PC-3 (cell line): ENCODE measurements around the gene SEC16A. TPM values are rescaled to one million over a fixed set of nuclear protein-coding genes. Genes with fewer than 3 reads are reported as not detected.

Experiments used
- ATAC-seq: fragments of 200-7000 bp; cut with Tn5 transposase; 2 replicates; pipeline ENCODE4 v1.9.1; 2020; ENCODE audit warnings: mild to moderate bottlenecking, moderate library complexity
- BruUV-seq: library from RNA; stranded (reverse); fragments of 400-500 nt; replicated peaks from 2 replicates; lab custom pipeline; 2021; lab: Mats Ljungman, UMichigan
- CTCF ChIA-PET: fragments of 300-600 bp; sonication (Branson Sonifier 250); formaldehyde crosslinking; loops from one replicate; lab custom pipeline; 2022; ENCODE audit warnings: antibody characterized with exemption; lab: Charles Lee
- POLR2A ChIA-PET: fragments of 300-600 bp; sonication (Branson Sonifier 250); formaldehyde crosslinking; loops from one replicate; lab custom pipeline; 2022; ENCODE audit warnings: antibody characterized with exemption; ENCODE audit not compliant: unreplicated experiment; lab: Charles Lee
- DNase-seq: peaks from one replicate; pipeline ENCODE4 v3.0.0-alpha.2; 2015
- H2AFZ ChIP-seq: fragments of 300-600 bp; sonication (generic); 2 replicates; pipeline ENCODE4 v1.6.0; 2016; ENCODE audit warnings: antibody characterized with exemption, low read length
- H3F3A ChIP-seq: fragments of 300-600 bp; sonication (generic); one replicate; pipeline ENCODE4 v1.6.0; 2017; ENCODE audit warnings: antibody characterized with exemption, low read length, control low read depth, mild to moderate bottlenecking; ENCODE audit not compliant: unreplicated experiment
- H3K27ac ChIP-seq: fragments of 300-600 bp; sonication (generic); 2 replicates; pipeline ENCODE4 v1.5.1; 2016; ENCODE audit warnings: mild to moderate bottlenecking, low read length
- H3K27me3 ChIP-seq: fragments of 300-600 bp; sonication (generic); 2 replicates; pipeline ENCODE4 v1.6.1; 2016; ENCODE audit warnings: low read length, mixed read lengths
- H3K36me3 ChIP-seq: fragments of 300-600 bp; sonication (generic); 2 replicates; pipeline ENCODE4 v1.6.1; 2016; ENCODE audit warnings: low read depth, mixed run types, low read length, mixed read lengths
- H3K4me1 ChIP-seq: fragments of 300-600 bp; sonication (generic); 2 replicates; pipeline ENCODE4 v1.5.1; 2016; ENCODE audit warnings: low read length; ENCODE audit not compliant: insufficient read depth
- H3K4me2 ChIP-seq: fragments of 300-600 bp; sonication (generic); 2 replicates; pipeline ENCODE4 v1.6.0; 2016; ENCODE audit warnings: low read length
- H3K4me3 ChIP-seq: fragments of 300-600 bp; sonication (generic); 2 replicates; pipeline ENCODE4 v1.5.1; 2016; ENCODE audit warnings: mild to moderate bottlenecking, low read length, mixed read lengths
- H3K79me2 ChIP-seq: fragments of 300-600 bp; sonication (generic); 2 replicates; pipeline ENCODE4 v1.6.1; 2017; ENCODE audit warnings: low read length, mixed read lengths
- H3K9ac ChIP-seq: fragments of 300-600 bp; sonication (generic); 2 replicates; pipeline ENCODE4 v1.6.0; 2016; ENCODE audit warnings: mild to moderate bottlenecking, low read length
- H3K9me2 ChIP-seq: fragments of 300-600 bp; sonication (generic); replicated peaks from 2 replicates; pipeline ENCODE4 v1.6.1; 2016; ENCODE audit warnings: mixed run types, low read length, mixed read lengths
- H3K9me3 ChIP-seq: fragments of 300-600 bp; sonication (generic); 2 replicates; pipeline ENCODE4 v1.6.1; 2016; ENCODE audit warnings: low read length, mixed read lengths
- H4K20me1 ChIP-seq: fragments of 300-600 bp; sonication (generic); 2 replicates; pipeline ENCODE4 v1.6.1; 2016; ENCODE audit warnings: low read length, mixed read lengths
- CTCF ChIP-seq: fragments of 300-600 bp; sonication (generic); conservative IDR thresholded peaks from 2 replicates; pipeline ENCODE4 v1.5.1; 2017; ENCODE audit warnings: antibody characterized with exemption, low read depth, mild to moderate bottlenecking, low read length
- EZH2 ChIP-seq: fragments of 300-600 bp; sonication (generic); IDR thresholded peaks from one replicate; pipeline ENCODE4 v1.6.1; 2017; ENCODE audit warnings: antibody characterized with exemption, mild to moderate bottlenecking, low read length; ENCODE audit not compliant: unreplicated experiment
- EZH2phosphoT487 ChIP-seq: fragments of 300-600 bp; sonication (generic); IDR thresholded peaks from 2 replicates; pipeline ENCODE4 v1.6.1; 2018; ENCODE audit warnings: mild to moderate bottlenecking, antibody characterized with exemption, low read length, borderline replicate concordance
- intact Hi-C: fragments of 100-400 bp; cut with micrococcal nuclease; formaldehyde crosslinking; loops from 2 replicates; pipeline ENCODE4 v1.9.0; 2023
- total RNA-seq: library from RNA; depleted of rRNA; stranded (reverse); fragments of >200 nt; gene quantifications from 2 replicates; pipeline ENCODE4 v1.2.3, GENCODE V29; 2014

Gene SEC16A
- total RNA-seq, 1 experiment from 2014 or later = 28.3 TPM

GRCh38 chr9:136525841-136526499 is 43.1 kb upstream of the SEC16A start:
- no peaks in the 10 kb centered on the region for H3K79me2 ChIP-seq
- CTCF ChIA-PET = no interaction called here
- H3K36me3 ChIP-seq = no peaks in the 10 kb centered on the region

GRCh38 chr9:136525207-136525606 is 42.4 kb upstream of the SEC16A start:
- Histone ChIP-seq H2AFZ (no peak overlapping the region), H4K20me1 (no peaks in the 10 kb centered on the region), H3K27me3 (no peaks in the 10 kb centered on the region), H3K4me2 (no peak overlapping the region), H3F3A (no peaks in the 10 kb centered on the region), H3K9me3 (no peaks in the 10 kb centered on the region), H3K79me2 (no peaks in the 10 kb centered on the region), H3K36me3 (no peaks in the 10 kb centered on the region), H3K27ac (no peak overlapping the region), H3K9me2 (no peaks in the 10 kb centered on the region), H3K4me1 (no peaks in the 10 kb centered on the region), H3K9ac (no peak overlapping the region), H3K4me3 (no peak overlapping the region)
- no TSS peak for BruUV-seq
- ChIA-PET POLR2A (no interaction called here), CTCF (no interaction called here)
- no peak for ATAC-seq
- no peak for DNase-seq
- intact Hi-C loops = no loop called here
- no peak for TF ChIP-seq CTCF

More at GRCh38 chr9:136525841-136526499, 43.1 kb upstream of the SEC16A start:
- Histone ChIP-seq H3K9ac (no peak overlapping the region), H3K9me3 (no peaks in the 10 kb centered on the region), H2AFZ (no peak overlapping the region), H3K9me2 (no peaks in the 10 kb centered on the region), H3K4me1 (no peaks in the 10 kb centered on the region), H3K27me3 (no peaks in the 10 kb centered on the region), H3K27ac (no peak overlapping the region), H3F3A (no peaks in the 10 kb centered on the region), H4K20me1 (no peaks in the 10 kb centered on the region), H3K4me2 (no peak overlapping the region), H3K4me3 (no peak overlapping the region)
- TF ChIP-seq EZH2 (no peak), EZH2phosphoT487 (no peak), CTCF (no peak)
- no peak for DNase-seq
- POLR2A ChIA-PET = no interaction called here
- ATAC-seq = no peak
- intact Hi-C loops = no loop called here
- BruUV-seq = no TSS peak

- Histone ChIP-seq H3K4me2 (no peak overlapping the region), H3K36me3 (no peaks in the 10 kb centered on the region), H4K20me1 (no peaks in the 10 kb centered on the region), H3K9me2 (no peaks in the 10 kb centered on the region), H3K4me1 (no peaks in the 10 kb centered on the region), H2AFZ (no peak overlapping the region), H3K9me3 (no peaks in the 10 kb centered on the region), H3K27ac (no peak overlapping the region), H3K4me3 (no peak overlapping the region), H3K79me2 (no peaks in the 10 kb centered on the region), H3F3A (no peaks in the 10 kb centered on the region), H3K9ac (no peak overlapping the region), H3K27me3 (no peaks in the 10 kb centered on the region)
- no TSS peak for BruUV-seq
- ChIA-PET CTCF (no interaction called here), POLR2A (no interaction called here)
- TF ChIP-seq EZH2phosphoT487 = no peak
- TF ChIP-seq EZH2 = no peak
- no peak for TF ChIP-seq CTCF
- intact Hi-C loops = no loop called here
- DNase-seq (no peak), ATAC-seq (no peak)
These were observed 39.7 kb upstream of the SEC16A start for GRCh38 chr9:136522314-136523237.
